Superior temporal gyrus (tissue), 1 donor: ENCODE data around the gene GBA2.

Experiments
- DNase-seq: peaks from one replicate; pipeline ENCODE4 v3.0.0-alpha.2; 2016; ENCODE audit errors: extremely low spot score

GBA2 gene

DNA sequence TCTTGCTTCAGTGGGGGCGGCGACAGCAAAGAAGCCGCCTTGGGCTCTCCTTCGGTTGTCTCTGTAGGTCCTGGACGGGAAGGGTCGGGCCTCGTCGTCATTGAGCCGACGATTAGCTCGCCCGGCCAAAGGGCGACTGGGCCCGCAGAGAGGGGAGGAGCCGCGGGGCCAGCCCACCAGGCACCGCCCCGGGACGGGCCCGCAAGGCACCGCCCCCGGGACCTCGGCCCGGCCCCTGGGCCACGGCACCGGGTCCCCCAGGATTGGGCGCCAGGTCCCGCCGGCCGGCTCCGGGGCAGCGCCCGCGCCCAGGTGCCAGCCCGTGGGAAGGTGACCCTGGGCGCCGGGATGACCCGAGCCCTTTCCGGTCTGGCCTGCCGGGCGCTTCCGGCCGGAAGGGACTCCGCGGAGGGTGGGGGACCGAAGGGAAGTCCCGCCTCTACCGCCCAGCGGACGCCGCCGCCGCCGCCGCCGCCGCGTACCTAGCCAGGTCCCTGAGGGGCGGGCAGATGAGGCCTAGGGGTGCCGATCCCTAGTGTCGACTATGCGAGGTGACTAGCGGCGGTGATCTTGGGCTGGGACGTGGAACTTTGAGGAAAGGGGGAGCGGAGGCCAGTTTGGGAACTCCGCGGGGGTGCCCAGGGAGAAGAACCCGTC lies at the start of gene GBA2, which contains the start of gene RGP1:
Gene GBA2, minus strand, starts transcription at position 371 of the 657 bp plus-strand sequence. CDS start 524 bp downstream, outside the sequence.
Gene RGP1, plus strand, starts transcription at position 430 of the 657 bp plus-strand sequence. CDS start 469 bp downstream, outside the sequence.
- peak; percentile 77 for DNase-seq

DNA sequence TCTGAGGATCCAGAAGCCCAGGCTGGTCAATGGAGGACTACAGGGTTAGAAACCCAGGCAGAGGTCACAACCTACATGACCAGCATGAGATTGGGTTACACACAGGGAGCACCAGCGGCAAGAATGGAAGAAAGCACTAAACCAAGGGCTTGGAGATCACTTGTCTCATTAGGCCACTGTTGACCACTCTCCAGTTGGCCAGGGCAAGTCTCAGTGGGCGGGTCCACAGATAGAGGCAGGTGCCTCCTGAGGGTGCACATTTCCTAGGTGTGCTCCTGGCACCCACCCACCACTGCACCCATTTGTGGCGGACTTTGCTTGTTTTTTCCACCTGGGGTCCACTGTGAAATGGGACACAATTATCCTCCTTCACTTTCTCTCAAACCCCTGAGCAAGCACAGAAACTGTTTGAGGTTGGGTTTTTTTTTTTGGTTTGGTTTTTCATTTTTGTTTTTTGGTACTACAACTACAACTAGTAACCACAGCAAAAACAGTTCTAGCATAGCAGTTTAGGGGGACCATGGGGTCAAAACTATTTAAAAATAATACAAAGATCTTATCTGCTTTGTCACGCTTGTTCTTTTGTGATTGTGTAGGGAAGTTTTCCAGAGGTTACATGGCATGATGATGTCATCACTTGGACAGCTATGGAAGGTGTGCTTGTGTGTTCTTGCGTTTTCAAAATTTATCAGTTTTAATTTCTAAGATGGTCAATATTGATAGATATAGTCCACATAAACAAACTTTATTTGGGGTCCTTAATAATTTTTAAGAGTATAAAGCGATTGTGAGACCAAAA lies 48.5 kb upstream of the GBA2 start:
- no peak for DNase-seq

DNA sequence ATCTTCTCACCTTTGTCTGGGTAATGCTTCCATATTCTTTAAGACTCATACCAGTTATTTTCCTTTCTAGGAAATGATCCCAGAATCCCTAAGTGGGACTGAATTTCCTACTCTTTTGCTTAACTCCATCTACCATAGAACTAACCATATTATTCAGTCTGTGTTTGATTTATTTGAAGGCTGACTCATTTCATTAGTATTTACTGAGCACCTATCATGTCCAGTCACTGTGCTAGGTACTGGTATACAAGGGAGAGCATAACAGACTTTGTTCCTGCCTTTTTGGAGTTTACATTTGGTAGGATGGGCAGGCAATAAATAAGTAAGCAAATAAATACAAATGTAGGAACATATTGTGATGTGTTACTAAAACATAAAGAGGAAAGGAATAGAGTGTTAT lies 46.7 kb upstream of the GBA2 start:
- no peak for DNase-seq

DNA sequence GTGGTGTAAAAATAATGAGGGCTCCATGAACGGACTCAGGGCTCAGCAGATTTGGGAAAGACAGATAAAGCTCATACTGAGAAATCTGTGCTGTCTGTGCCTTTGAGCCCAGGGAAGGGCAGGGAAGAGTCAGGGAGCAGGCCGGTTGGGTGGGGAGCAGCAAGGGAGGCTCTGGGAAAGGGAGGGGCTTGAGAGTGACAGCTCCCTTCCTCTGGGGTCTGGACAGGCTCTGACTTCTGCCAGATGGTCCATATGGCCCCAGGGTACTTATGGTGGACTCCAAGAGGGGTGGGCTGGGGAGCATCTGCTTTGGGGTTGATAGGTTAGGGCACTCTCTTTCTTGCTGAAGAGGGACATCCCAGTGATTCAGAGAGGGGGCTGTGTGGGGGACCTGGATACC lies 44.4 kb upstream of the GBA2 start:
- DNase-seq, result no peak

DNA sequence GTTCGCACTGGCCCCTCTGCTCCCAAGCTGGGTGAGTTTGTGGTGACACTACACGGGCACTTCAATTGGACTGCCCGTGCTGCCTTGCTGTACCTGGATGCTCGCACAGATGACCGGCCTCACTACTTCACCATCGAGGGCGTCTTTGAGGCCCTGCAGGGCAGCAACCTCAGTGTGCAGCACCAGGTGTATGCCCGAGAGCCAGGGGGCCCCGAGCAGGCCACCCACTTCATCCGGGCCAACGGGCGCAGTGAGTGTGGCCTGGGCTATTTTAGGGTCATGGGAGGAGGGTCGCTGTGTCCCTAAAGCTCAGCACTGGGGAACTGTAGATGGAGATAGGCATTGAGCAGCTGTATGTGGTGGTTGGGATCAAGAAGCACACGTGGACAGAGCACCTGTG lies 43.8 kb upstream of the GBA2 start:
- DNase-seq, result no peak

DNA sequence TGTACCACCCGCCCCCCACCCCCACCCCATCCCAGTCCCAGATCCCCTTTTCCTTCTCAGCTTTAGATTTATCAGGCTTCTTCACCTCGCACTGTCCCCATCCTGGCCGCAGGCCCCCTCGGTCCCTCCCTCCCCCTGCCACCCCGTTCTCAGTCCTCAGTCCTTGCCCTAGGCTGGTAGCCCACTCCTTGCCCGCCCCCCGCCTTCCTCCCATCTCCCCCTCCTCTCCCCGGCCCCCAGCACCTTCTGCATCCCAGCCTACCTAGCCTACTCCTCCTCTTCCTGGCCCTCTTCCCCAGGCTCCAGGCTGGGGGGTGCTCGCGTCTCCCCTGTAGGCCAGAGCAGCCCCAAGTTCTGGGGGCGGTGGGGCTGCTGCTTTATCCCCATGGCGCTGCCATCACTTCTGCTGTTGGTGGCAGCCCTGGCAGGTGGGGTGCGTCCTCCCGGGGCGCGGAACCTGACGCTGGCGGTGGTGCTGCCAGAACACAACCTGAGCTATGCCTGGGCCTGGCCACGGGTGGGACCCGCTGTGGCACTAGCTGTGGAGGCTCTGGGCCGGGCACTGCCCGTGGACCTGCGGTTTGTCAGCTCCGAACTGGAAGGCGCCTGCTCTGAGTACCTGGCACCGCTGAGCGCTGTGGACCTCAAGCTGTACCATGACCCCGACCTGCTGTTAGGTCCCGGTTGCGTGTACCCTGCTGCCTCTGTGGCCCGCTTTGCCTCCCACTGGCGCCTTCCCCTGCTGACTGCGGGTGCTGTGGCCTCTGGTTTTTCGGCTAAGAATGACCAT lies 43.2 kb upstream of the GBA2 start:
- no peak for DNase-seq

DNA sequence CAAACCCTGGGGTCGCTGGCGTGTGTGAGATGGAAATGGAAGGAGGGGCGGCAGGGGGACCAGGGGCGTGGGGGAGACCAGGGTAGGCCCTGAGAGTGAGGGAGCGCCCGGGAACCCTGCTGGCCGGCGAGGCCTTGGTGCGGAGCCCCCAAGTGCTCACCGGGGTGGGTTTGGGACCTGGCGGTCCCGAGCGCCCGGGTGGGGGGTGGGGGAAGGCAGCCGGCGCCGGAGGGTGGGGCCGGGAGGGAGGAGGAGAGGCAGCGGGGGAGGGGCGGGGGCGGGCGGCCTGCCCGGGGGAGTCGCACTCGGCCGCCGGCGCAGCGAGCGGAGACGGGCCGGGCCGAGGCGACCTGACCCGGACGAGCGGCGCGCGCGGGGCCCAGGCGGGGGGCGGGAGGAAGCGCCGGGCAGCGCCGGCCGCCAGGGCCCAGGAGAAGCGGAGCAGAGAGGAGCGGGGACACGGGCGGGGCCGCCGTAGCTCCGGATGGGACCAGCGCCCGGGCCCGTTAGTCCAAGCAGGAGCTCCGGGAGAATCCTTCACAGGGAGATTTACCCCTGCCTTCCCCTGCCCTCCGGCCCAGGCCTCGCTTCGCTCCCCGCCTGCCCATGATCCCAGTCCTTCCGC lies 42.4 kb upstream of the GBA2 start, which contains the start of gene NPR2:
Gene NPR2, plus strand, starts transcription at position 295 of the 625 bp plus-strand sequence. CDS start 818 bp downstream, outside the sequence.
- DNase-seq, result no peak

DNA sequence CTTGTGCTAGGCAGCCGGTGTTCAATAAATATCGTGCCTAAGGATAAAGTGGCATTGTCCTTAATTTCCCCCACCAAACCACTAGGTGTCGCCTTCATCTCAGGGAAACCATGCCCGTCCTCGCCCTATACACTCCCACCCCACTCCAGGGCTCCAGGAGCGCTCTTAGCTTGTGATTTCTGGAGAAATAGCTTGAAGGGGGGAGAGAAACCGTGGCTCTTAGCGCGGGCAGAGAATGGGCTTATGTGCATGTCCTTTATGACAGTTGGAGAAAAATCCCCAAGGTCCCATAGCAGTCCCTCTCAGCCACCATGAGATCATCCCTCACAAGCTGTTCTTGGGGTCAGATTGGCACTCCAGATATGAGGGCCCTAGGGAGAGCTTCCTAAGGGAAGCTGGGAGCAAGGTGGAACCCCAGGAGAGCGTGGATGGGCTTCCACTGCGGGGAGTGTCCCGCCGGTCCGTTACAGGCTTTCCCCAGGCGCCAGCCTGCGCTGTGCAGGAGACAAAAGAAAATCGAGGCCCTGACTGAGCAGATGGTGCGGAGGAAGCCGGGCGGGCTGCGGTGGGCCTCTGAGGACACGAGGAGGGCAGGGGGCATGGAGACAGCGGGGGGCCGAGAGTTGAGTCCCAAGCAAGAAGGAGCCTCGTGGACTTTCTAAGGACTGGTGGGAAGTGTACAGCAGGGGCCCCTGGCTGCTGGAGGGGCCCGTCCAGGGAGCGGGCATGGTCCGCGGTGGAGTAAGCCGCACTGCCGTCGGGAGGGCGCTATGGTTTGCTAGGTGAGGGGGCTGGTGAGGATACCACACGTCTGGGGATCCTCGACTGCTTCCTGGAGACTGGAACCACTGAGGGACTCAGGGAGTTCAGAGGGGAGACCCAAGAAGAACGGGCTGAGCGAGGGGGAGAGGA lies 41.6 kb upstream of the GBA2 start:
- peak; percentile 90 for DNase-seq

DNA sequence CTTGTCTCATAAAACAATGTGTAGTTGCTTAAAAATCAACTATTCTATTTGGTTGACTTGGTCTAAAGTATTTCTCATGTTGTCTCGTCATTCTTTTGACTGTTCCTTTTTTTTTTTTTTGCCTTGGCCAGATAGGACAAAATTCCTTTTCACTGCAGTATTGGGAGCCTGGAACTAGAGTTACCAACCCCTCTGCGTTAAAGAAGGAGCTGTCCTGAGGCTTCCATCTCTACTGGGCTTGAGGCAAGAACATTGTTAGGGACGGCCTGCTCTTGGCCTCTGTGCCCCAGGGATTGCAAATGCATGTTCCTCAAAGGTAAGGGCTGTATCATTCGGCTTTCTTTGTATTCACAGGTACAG lies 41.0 kb upstream of the GBA2 start:
- DNase-seq, result no peak

DNA sequence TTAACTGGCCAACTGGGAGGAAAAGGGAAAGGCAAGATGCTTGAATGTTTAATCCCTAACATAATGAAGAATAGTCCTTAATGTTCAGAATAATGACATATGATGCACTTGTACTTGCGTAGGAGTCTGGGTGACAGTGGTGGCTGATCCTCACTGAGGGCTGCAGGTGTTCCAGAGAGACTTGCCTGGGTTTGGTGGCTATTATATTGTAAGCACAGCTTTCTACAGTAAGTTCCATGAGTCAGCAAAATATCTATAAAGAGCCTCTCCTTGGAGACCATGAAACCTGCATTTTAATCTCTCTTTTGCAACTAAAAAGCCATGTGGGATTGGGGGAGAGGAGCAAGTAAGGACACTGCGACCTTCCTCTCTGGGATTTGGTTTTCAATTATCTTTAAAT lies 40.5 kb upstream of the GBA2 start:
- no peak for DNase-seq

DNA sequence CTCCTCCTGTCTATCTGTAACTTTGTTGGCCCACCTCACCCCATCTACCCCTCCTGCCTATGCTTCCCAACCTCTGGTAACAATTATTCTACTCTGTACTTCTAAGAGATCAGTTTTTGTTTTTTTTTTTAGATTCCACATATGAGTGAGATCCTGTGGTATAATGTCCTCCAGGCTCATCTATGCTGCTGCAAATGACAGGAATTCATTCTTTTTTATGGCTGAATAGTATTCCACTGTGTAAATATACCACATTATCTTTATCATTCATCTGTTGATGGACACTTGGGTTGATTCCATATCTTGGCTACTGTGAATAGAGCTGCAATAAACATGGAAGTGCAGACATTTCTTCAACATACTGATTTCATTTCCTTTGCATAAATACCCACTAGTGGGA lies 34.4 kb upstream of the GBA2 start:
- no peak for DNase-seq

DNA sequence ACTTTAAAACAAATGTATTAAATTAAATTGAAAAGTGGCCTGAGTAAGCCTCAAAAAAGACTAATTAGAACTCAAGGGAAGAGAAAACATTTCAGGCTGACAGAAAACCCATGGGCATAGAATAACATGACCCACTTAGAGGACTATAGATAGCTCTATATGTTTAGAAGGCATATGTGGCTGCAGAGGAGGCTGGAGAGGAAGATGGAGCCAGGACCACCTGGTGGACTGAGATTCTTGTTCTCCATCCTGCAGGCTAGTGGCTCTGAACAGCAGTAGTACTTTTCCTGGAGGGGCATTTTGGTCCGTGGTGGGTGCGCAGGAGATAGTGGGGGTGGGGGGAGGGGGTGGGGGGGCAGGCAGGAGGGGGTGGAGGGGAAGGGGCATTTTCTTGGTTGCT lies 32.0 kb upstream of the GBA2 start:
- no peak for DNase-seq

DNA sequence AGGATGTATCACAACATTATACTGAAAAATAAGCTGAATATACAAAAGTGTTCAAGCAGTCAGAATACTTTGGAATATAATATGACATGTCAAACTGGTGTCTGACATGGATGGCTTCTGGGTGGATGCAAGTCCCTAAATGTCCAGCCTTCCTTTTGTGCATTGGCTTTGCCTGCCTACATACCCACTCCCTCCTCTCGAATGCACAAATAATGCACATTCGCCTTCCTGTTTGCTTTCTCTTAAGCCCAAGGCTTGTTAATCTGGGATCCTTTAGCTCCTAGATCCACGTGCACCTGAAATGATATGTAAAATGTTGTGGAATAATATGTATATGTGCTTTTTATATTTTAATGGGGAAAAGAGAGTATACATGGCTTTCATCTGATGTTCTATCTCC lies 29.5 kb upstream of the GBA2 start:
- no peak for DNase-seq

DNA sequence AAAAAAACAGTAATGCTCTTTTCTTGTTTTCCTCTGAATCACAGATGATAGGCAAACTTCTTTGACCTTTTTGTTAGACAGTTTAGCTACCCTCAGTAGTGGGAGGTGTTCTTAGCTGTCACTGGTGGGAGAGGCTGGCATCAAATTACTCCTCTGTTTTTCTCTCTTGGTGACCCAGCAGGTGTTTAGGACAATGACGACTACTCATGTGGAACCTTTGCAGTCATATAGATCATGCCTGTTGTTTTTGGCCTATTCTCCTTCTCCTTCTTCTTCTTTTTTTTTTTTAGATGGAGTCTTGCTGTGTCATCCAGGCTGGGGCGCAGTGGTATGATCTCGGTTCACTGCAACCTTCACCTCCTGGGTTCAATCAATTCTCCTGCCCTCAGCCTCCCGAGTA lies 27.0 kb upstream of the GBA2 start:
- DNase-seq, result no peak

DNA sequence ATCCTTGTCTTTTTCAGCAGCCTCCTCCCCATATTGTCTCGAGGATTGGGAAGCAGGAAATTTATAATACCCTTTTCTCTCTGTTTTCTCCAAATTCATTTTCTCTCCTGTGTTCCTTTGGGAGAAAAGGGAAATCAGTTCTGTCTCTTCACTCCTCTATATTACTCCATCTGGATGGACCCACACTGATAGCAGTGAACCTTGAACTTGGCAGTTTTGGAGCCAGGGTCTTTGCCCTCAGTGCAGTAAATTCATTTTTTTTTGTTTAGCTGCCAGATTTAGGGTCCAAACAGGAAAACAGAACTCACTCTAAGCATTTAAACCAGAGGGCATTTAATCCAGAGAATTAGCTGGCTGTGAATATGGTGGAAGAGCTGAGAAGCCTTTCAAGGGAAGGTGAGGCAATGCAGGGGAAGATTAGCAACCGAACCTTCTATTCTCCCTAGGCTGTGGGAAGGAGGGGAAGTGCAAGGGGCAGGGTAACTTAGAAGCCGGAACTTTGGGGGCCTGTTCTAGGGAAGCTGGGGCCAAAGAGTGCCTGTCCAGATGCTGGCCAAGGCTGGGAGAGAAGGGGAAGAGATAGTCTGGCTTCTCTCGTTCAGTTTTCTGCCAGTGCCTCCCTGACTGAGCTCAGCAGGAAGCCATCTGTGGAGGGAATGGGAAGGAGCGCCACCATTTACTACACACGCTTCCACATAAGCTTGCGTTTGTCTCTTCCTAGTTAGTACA lies 26.0 kb upstream of the GBA2 start:
- no peak for DNase-seq

DNA sequence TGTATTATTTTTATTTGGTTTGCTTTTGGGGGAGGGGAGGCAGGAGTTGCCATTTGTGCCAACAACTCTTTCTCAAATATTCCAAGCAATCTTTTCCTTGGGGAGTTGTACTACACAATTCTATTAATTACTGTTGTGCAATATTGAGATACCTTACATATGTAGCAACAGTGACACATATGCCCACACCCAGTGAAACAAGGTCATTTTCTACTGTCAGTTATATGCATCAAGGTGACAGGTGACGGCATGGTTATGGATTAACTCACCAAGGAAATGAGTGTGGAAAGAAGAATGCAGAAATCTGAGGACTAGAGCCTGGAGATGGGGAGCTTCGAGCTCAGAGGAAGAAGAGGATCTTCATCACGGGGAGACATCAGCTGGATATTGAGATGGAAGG lies 22.9 kb upstream of the GBA2 start:
- no peak for DNase-seq

DNA sequence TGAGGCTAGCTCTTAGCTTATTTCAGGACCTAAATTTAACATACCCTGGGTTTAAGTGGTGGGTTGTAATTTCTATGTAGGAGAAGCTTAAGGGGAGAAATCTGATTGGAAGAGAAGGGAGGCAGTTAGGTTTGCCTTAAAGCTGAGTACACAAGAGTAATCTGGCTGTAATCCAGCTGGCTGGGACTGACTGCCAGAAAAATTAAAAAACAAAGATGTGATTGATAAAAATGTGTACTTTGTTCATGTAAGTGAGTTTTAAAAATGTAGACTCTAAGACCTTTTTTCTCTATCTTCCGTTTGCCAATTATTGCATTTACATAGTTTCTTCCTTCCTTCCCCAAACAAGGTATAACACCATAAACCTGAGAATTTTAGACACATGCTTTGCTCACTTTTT lies 22.5 kb upstream of the GBA2 start:
- no peak for DNase-seq

DNA sequence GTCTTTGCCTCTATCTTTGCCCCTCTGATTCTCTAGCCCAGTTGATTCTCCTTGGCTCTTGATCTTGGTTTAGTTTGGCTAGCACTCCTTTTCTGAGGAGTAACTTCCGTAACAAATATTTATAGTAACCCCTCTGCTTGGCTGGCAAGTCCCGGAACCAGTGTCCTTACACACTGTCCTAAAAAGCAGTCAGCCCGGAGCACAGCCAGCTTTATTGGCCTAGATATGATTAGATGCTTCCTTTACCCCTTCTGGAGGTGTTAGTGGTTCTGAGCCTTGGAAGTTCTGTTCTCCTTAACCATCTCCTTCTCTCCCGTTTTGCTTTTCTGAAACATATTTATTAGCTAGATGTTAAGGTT lies 22.0 kb upstream of the GBA2 start:
- DNase-seq, result no peak

DNA sequence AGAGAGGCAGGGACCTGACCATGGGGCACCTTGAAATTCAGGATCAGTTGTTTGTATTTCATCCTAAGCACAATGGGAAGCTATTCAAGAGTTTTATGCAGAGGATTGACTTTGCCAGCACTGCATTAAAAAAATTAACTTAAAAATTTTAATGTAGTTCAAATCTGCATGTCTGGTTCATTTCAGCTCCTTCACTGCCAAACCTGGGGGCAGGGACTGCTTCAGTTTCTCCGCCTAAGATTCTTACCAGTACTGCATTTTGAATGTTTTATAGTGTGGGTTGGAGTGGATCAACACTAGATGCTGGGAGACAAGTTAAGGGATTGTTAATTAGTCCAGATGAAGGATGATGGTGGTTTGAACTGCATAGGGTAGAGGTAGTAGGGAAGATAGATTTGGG lies 20.7 kb upstream of the GBA2 start:
- no peak for DNase-seq

DNA sequence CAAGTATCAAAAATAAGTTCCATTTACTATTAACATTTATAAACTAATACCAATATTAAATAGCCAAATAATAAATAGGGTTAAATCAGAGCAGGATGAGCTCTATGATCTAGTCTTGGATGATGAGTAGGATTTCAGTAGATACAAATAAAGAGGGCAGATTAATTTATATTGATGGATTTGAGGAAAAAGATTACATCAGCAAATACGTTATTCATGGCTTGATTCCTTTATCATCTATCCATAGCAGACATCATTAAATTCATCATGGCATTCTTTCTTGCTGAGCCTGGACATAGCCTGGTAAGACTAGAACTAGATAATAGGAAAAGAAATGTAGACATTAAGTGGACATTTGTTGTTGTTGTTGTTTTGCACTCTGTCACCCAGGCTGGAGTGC lies 18.4 kb upstream of the GBA2 start:
- DNase-seq, result no peak
